ENCODE data around the gene RNF224.

RNF224 gene

DNA sequence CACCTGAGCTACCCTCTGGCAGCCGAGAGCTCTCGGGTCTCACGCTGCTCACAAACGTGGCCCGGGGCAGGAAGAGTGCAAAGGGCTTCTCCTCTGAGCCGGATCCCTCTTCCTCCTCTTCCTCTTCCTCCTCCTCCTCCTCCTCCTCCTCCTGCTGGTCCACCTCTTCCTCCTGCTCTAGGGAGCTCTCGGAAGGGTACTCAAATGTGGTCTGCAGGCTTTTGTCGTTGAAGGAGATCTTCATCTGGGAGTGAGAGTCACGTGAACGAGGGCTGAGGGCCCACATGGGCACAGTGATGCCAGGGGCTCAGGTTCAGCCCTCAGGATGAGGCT, 34.9 kb upstream of the RNF224 start:
- DNase-seq (ENCODE audit: low spot score) = no peak

DNA sequence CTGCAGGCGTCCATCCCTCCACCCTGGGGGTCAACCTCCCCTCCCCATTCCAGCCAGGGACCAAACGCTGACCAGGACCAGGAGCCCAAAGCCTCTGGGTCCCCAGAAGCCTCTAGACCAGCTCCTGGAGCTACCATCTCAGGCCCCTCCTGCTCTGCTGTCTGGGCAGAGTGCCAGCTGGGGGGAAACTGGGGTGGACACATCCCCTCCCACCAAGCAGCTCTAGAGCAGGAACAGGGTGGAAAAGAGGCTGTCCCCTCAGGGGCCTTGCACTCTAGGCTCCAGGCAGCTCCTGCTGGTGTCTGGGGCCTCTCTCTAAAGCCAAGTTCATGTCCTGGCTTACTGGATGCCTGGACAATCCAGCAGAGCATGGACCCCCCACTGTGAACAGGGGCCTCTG, 34.4 kb upstream of the RNF224 start:
- DNase-seq (ENCODE audit: low spot score) = no peak

DNA sequence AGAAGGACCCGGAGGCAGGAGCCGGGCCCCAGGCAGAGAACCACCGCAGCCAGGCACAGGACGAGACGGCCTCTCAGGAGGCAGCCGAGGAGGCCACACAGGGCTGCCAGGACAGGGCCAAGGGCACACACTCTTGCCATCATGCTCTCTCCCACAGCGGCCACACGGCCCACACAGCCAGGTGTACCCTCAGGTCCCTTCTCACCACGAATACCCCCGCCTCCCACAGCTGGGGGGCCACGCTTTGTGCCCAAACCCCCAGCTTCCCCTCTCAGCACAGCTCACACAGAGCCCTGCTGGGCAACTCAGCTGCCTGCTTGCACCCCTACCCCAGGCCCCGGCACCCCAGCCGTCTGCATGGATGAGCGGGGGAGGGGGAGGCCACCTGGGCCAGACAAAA, 33.5 kb upstream of the RNF224 start:
- DNase-seq (ENCODE audit: low spot score) = no peak

DNA sequence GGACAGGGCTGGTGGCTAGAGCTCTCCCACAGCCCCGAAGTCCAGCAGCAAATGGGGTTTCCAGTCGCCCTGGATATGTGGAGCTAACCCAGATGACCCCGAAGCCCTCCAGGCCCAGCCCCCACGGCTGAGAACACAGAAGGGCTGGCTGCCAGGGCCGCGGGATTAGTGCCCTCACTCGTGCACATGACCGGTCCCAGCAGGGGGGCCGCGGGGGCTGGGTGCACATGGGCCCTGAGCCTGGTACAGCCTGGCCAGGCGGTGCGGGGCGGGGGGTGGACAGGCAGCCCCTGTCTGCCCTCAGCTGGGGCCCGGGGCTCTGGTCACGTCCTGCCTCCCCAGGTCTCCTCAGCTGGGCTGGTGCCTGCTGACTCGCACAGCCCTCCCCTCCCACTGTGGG, 32.9 kb upstream of the RNF224 start:
- no peak for DNase-seq (ENCODE audit: low spot score)

DNA sequence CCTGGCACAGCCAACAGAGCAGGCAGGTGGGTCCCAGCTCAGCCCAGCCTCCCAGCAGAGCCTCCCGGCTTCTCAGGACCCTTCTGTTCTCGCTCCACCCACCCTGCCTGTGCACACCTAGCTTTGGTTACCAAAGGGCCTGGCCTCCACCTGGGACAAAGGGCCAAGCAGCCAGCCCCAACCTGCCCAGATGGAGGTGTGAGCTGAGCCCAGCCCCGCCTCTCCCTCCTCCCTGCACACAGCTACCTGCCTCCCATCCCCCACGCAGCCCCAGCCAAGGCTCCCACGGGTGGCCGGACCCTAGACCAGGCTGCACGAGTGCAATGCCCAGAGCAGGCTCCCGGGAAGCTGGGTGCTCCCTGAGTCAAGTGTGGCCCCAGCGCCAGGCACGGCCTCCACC, 32.4 kb upstream of the RNF224 start:
- no peak for DNase-seq (ENCODE audit: low spot score)

DNA sequence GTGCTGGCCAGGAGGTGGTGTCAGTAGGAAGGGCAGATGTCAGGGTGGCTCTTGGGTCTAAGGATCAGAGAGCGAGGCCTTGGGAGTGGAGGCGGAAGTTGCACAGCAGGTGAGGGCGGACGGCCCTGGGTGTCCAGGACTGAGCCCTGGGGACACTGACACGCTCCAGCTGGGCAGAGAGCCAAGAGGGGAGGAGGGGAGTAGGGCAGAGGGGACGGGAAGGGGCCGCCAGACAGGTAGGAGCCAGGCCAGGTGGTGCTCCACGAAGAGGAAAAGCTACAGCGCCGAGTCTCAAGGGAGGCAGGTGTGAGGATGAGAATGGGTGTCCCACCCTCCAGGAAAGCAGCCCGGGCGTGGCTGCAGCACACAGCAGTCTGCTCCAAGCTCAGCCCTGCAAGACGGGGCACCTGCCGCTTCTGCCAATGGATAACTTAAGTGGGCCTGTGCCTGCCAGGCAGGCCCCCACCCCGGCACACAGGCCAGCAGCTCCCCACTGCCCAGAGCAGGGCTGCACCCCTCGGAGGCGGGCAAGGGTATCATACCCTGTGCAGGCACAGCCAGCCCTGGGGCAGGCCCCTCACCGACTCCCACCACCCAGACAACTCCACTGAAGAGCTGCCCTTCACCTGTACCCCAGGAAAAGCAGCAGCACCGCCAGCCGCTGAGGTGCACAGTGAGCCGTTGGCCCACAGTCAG, 31.6 kb upstream of the RNF224 start:
- DNase-seq (ENCODE audit: low spot score) = no peak

DNA sequence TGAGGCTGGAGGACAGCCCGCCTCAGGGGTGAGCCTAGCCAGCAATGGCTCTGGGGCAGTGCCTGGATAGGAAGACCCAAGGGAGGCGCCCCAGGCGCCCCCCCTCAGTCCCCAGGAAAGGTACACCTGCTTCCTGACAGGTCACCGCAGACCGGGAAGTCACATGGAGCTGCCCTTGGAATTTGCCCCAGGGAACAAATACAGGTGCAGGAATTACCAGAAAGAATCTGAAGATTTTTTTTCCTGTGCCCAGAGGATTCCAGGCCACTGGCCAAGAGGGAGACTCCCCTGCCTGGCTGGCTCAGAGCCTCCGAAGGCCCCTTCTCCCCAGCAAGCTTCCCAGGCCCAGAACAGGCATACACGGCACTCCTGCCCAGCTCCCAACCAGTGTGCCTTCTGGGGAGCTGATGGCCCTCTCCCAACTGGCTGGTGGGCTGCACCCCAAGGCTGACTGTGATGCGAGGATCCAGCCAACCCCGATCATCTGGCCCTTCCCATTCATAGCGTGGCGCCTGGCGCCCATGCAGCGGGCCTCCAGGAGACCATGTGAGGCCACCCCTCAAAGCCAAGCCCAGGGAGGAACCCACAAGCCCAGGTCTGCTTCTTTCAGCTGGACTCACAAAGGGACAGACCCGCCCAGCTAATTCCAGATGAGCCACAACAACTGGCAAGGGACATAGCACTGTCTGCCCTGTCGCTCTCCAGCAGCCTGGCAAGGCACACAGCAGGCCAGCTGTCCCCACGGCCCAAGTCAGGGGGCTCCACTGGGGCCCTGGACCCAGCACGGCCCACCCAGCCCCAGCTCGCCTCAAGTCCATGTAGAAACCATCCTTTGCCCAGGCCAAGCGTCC, 29.0 kb upstream of the RNF224 start:
- DNase-seq (ENCODE audit: low spot score) = no peak

DNA sequence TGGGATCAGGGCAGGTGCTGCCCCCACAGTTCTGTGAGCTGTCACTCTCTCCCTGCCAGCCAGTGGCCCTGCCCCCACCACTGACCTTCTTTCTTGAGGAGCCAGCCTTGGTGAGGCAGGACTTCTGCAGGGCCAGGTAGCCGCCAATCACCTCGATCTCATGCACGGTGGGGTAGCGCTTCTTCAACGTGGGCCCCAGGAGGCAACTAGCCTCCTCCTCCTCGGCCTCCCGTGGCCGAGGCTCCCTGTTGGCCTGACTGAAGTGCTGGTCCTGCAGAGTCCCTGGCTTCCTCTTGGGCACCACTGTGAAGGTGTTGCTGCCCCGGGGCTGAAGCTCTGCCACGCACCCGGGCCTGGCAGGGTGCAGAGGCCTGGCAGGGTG, 28.4 kb upstream of the RNF224 start:
- no peak for DNase-seq (ENCODE audit: low spot score)

DNA sequence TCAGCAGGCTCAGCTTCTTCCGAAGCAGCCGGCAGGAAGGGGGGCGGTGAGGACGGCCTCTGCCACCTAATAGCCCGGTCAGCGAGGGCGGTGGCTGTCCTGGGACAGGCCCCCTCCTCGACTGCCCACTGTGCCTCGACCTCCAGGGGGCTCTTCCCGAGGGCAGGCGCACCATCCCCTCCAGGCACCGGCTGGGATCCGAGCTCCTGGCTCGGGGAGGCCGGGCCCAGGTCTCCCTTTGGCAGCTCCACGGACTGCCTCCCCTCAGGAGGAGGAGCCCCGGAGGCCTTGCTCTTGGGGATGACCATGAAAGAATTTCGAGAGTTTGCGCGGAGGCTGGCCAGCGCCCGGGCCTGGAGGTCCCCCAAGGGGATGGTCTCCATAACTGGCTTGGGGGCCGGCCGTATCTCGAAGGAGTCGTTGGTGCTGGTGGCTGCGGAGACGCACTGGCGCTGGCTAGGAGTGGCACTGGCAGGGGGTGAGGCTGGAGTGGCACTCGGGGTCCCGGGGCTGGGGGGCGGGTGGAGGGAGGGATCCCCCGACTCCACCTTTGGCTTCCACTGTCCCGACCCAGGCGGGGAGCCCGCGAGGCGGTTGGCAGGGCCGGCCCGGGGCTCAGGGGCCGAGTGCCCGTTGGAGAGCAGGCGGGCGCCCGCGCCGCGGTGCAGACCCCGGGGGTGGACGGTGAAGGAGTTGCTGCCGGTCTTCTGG, 27.7 kb upstream of the RNF224 start:
- no peak for DNase-seq (ENCODE audit: low spot score)

DNA sequence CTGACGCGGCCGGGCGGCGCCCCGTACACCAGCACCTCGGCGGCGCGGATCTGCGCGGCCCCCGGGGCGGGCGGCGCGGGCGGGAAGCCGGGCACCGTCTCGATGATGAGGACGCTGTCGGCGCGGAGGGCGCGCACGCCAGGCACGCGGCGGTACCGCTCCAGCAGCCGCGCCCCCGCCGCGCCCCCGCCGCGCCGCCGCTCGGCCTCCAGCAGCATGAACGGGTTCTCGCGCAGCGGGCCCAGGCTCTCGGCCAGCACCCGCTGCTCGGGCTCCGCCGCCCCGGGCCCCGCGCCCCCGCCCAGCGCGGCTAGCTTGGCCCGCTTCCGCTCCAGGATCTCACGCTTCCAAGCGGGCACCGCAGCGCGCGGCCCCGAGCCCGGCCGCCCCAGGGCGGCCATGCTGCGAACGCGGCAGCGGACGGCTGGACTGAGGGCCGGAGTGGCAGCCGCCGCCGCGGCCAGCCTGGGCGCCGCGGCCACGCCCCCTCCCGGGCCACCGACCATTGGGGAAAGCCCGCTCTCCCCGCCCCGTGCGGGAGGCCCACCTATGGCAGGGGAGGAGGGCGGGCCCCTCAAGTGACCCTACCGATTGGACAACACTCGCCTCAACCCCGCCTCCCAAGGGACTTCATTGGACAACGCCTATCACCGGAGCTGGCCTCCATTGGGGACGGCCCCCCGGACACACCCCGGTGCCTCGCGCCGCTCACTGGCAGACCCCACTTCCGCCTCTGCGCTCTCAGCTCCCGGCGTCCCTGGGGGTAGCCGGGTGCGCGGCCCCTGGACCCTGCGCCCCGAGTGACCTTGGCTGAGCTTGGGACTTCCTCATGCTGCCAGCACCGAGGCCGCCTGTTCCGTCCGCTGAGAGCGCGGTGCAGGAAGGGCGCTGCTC, 26.7 kb upstream of the RNF224 start, which contains the start of gene TPRN:
TSS of gene TPRN (minus strand) at position 431 of the 894 bp plus-strand sequence. CDS start at position 401, 30 bp downstream.
- DNase-seq (ENCODE audit: low spot score) = peak; percentile 100

DNA sequence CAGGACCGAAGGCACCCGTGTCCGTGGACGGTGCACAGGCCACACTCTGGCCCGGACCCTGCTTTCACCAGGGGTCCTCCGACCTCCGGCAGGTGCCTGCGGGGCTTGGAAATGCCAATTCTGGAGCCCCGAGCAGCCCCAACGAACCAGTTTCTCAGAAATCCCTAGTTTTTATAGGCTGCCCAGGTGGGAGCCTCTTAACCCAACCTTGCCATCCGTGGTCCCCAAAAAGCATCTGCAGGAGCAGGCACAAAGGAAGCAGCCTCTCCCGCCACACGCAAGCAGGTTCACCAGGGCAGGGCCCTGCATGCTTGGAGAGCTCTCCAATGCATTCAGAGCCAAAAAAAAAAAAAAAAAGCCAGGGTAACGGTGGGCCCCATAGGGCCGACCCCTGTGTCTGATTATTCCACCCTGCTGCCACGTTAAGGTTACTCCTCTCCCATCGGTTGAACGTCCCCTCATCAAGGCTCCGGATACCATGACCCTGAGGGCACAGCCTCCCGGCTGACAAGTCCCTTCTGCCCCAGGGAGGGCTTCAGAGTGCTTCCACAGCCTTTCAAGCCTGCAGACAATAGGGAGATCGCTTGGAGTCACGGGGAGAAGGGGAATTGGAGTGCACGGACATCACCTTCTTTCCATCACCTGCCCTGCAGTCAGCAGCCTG, 26.0 kb upstream of the RNF224 start:
- DNase-seq (ENCODE audit: low spot score) = no peak

DNA sequence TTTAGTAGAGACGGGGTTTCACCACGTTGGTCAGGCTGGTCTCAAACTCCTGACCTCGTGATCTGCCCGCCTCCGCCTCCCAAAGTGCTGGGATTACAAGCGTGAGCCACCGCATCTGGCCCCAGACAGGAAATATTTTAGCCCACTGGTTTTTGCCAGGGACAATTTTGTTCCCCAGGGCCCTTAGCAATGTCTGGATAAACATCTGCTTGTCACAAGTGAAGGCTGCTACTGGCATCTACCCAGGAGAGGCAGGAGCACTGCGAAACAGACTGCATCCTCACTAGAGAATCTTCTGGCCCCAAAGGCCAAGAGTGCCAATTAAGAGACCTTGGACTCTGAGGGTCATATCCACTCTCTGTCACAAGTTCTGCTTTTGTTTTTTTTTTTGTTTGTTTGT, 24.3 kb upstream of the RNF224 start:
- no peak for DNase-seq (ENCODE audit: low spot score)

DNA sequence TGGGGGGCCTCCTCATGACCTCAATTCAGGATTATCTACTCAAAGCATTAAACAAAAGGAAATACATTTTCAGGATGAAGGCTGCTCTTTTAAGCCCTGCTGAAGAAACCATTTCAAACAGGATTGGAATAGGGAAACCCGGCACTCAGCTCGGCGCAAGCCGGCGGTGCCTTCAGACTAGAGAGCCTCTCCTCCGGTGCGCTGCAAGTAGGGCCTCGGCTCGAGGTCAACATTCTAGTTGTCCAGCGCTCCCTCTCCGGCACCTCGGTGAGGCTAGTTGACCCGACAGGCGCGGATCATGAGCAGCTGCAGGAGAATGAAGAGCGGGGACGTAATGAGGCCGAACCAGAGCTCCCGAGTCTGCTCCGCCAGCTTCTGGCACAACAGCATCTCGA, 22.6 kb upstream of the RNF224 start:
- no peak for DNase-seq (ENCODE audit: low spot score)

DNA sequence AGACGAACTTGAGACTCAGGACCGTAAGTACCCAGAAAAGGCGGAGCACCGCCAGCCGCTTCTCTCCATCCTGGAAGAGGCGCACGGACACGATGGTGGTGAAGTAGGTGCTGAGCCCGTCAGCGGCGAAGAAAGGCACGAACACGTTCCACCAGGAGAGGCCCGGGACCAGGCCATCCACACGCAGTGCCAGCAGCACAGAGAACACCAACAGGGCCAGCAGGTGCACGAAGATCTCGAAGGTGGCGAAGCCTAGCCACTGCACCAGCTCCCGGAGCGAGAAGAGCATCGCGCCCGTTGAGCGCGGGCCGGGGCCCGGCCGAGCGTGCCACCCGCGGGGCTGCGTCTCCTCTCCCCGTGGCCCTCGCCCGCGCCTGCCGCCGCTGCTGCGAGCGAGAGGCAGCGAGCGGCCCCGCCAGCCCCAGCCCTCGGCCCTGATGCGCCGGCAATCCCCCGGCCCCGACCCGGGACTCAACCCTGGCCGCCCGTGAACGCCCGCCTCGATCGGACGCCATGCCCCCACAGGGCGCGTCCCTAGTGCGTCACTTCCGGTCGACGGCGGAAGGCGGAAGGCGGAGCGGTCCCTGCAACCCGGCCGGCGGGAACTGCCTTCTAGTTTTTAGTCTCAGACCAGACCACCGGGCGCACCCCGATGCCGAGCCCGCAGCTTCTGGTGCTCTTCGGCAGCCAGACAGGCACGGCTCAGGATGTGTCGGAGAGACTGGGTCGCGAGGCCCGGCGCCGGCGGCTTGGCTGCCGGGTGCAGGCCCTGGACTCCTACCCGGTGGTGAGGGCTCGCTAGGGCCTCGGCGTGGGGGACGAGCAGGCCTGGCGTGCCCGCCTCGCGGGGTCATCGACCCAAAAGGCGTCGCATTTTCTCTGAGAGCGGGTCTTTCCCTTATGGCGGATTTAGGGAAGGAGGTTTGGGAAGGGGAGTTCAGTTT, 21.9 kb upstream of the RNF224 start, which contains the start of the genes NDOR1 and TMEM203:
TSS of gene NDOR1 (plus strand) at position 575 of the 944 bp plus-strand sequence. CDS start at position 653, 78 bp downstream.
TSS of gene TMEM203 (minus strand) at position 523 of the 944 bp plus-strand sequence. CDS start at position 289, 234 bp downstream.
- DNase-seq (ENCODE audit: low spot score) = peak; percentile 96

DNA sequence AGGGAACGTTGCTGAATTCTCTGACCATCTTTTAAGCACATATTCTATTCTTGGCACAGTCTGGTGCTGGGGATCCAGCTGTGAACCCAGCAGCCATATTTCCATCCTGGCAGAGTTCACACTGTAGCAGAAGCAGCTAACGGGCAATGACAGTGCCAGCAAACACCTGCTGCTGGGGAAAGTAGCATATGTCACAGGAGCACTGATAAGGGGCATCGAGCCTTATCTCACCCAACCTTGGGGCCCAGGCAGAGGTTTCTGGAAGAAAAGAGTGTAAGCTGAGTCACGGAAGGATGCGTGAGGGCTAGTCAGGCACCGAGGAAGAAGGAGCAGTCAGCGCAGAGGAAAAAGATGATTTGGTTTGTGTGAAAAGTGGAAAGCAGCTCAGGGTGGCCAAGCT, 20.7 kb upstream of the RNF224 start:
- DNase-seq (ENCODE audit: low spot score) = no peak

DNA sequence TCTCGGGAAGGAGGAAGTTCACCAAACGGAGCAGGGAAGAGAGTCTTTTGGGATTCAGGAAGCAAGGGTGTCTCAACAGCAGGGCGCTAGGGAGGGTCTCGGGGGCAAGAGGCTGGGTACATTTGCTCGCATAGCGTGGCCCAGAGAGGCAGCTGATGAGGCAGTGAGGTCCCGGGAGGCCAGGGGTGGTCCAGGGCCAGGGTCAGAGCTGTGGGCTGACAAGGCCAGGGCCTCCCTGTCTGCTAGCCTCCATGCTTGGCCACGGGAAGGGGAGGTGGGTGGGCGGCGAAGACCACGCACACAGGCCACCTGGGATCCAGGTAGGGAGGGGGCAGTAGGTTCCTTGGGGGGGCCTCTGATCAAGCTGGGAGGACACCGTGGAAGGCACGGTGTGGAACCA, 15.8 kb upstream of the RNF224 start:
- DNase-seq (ENCODE audit: low spot score) = no peak

DNA sequence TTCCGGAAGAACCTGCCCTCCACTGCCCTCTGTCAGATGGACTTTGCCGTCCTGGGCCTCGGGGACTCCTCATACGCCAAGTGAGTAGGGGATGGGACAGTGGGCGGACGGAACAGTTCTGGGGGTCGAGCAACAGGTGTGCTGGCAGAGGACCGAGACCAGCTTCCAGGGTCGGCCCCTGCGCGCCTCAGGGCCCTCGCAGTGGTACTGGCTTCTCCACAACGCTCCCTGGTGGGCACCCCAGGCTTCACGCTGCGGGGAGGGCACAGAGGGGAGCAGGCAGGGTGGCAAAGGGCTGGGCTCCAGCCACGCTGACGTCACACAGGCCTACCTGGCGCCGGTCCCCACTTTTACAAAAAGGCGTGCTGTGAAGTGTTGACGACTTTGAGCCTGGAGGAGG, 14.8 kb upstream of the RNF224 start:
- no peak for DNase-seq (ENCODE audit: low spot score)

DNA sequence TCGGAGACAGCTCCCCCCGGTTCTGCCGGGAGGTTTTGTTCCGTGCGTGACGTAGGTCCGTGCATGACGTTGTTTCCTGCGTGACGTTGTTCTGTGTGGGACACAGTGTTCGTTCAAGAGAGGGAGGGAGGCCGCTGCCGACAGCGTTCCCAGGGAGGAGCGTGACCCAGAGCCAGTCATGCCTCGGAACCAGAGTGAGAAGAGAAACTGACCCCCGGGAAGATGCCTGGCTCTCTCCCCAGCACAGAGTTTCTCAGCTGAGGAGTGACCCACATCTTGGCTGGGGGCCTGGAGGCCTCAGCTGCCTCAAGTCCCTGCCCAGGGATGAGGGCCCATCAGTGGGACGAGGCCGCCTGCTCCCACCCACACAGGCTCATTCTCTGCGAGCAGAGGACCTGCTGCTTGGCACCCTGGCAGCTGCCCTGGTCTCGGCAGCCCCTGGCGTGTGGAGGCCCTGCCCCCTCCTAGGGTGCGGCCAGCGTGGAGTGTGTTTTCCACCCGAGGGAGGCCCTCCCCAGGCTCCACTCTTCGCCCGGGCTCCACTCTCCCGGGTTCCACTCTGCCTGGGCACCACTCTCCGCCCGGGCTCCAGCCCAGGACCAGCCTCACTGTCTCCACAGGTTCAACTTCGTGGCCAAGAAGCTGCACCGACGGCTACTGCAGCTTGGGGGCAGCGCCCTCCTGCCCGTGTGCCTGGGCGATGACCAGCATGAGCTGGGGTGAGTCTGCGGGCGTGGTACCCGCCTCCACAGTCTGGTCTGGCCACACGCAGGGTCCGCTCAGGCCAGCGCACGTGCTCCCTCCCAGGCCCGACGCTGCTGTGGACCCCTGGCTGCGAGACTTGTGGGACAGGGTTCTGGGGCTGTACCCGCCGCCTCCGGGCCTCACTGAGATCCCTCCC, 13.9 kb upstream of the RNF224 start:
- no peak for DNase-seq (ENCODE audit: low spot score)

DNA sequence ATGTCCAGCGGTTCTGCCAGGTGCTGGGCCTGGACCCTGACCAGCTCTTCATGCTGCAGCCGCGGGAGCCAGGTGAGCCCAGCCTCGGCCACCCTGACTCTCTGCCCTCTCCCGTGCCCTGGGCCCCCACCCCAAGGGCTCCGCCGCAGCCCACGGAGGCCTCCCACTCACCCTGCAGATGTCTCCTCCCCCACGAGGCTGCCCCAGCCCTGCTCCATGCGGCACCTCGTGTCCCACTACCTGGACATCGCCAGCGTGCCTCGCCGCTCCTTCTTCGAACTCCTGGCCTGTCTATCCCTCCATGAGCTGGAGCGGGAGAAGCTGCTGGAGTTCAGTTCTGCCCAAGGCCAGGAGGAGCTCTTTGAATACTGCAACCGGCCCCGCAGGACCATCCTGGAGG, 12.7 kb upstream of the RNF224 start:
- no peak for DNase-seq (ENCODE audit: low spot score)

All from HuH-7.5 (cell line).